Measurements from ENCODE around the gene PREP. TPM values are rescaled to one million over a fixed set of nuclear protein-coding genes. Genes with fewer than 3 reads are reported as not detected.
A peak's percentile ranks its signal among the peaks of the same experiment; 100 is the strongest.

PREP gene
- total RNA-seq, 1 donor from 2014 or later, result 25.2 TPM

GRCh38 chr6:105442369-105442768, 39.5 kb upstream of the PREP start:
- intact Hi-C loops (cut with micrococcal nuclease), result no loop called here
- no peak for TF ChIP-seq CTCF (IDR thresholded peaks at IDR 0.05; ENCODE audit: borderline replicate concordance)
- H3K4me1 ChIP-seq, result no peaks in the 10 kb centered on the region
- H3K9me3 ChIP-seq (replicated peaks), result no peaks in the 10 kb centered on the region
- H3K27me3 ChIP-seq (ENCODE audit: low read depth), result no peaks in the 10 kb centered on the region
- no peaks in the 10 kb centered on the region for H3K36me3 ChIP-seq
- no peak overlapping the region for H3K4me3 ChIP-seq
- no peak for DNase-seq
- H3K27ac ChIP-seq (replicated peaks), result no peak overlapping the region

- TF ChIP-seq CTCF (IDR thresholded peaks at IDR 0.05; ENCODE audit: borderline replicate concordance), result no peak
- Histone ChIP-seq H3K27me3 (ENCODE audit: low read depth) (peaks cover 9% of the 10 kb centered on the region), H3K4me1 (no peaks in the 10 kb centered on the region), H3K9me3 (replicated peaks) (no peaks in the 10 kb centered on the region), H3K36me3 (no peaks in the 10 kb centered on the region), H3K27ac (replicated peaks) (no peak overlapping the region), H3K4me3 (no peak overlapping the region)
- DNase-seq, result no peak
- intact Hi-C loops (cut with micrococcal nuclease), result no loop called here
These were observed 34.4 kb upstream of the PREP start for GRCh38 chr6:105437236-105437635.

- Histone ChIP-seq H3K4me3 (no peak overlapping the region), H3K36me3 (no peaks in the 10 kb centered on the region), H3K9me3 (replicated peaks) (no peaks in the 10 kb centered on the region), H3K4me1 (peaks cover 2% of the 10 kb centered on the region), H3K27me3 (ENCODE audit: low read depth) (peaks cover 9% of the 10 kb centered on the region), H3K27ac (replicated peaks) (no peak overlapping the region)
- intact Hi-C loops (cut with micrococcal nuclease), result no loop called here
- TF ChIP-seq CTCF (IDR thresholded peaks at IDR 0.05; ENCODE audit: borderline replicate concordance), result no peak
- no peak for DNase-seq
These were observed 30.8 kb upstream of the PREP start for GRCh38 chr6:105433723-105434122.

GRCh38 chr6:105432797-105433196, 29.9 kb upstream of the PREP start:
- H3K27ac ChIP-seq (replicated peaks), result no peak overlapping the region
- H3K4me1 ChIP-seq, result peaks cover 10% of the 10 kb centered on the region
- no peak for TF ChIP-seq CTCF (IDR thresholded peaks at IDR 0.05; ENCODE audit: borderline replicate concordance)
- no peak for DNase-seq
- H3K9me3 ChIP-seq (replicated peaks), result no peaks in the 10 kb centered on the region
- H3K4me3 ChIP-seq, result no peak overlapping the region
- intact Hi-C loops (cut with micrococcal nuclease), result no loop called here
- H3K27me3 ChIP-seq (ENCODE audit: low read depth), result peaks cover 9% of the 10 kb centered on the region
- H3K36me3 ChIP-seq, result no peaks in the 10 kb centered on the region

- Histone ChIP-seq H3K27me3 (ENCODE audit: low read depth) (peaks cover 5% of the 10 kb centered on the region), H3K4me3 (no peak overlapping the region), H3K36me3 (no peaks in the 10 kb centered on the region), H3K27ac (replicated peaks) (no peak overlapping the region), H3K4me1 (peaks cover 10% of the 10 kb centered on the region), H3K9me3 (replicated peaks) (no peaks in the 10 kb centered on the region)
- intact Hi-C loops (cut with micrococcal nuclease), result no loop called here
- DNase-seq, result no peak
- peak; percentile 70 for TF ChIP-seq CTCF (IDR thresholded peaks at IDR 0.05; ENCODE audit: borderline replicate concordance)
These were observed 28.3 kb upstream of the PREP start for GRCh38 chr6:105431226-105431625.

GRCh38 chr6:105430685-105431084, 27.8 kb upstream of the PREP start:
- TF ChIP-seq CTCF (IDR thresholded peaks at IDR 0.05; ENCODE audit: borderline replicate concordance), result no peak
- intact Hi-C loops (cut with micrococcal nuclease), result no loop called here

More at GRCh38 chr6:105430685-105431084, 27.8 kb upstream of the PREP start:
- no peak for DNase-seq
- no peaks in the 10 kb centered on the region for H3K36me3 ChIP-seq
- no peak overlapping the region for H3K4me3 ChIP-seq
- H3K27me3 ChIP-seq (ENCODE audit: low read depth), result no peaks in the 10 kb centered on the region
- no peaks in the 10 kb centered on the region for H3K9me3 ChIP-seq (replicated peaks)
- H3K27ac ChIP-seq (replicated peaks), result no peak overlapping the region
- peaks cover 10% of the 10 kb centered on the region for H3K4me1 ChIP-seq
